ENCODE results near the gene RABL6.

Gene RABL6

GRCh38 chr9:136847088-136847825, 39.5 kb downstream of the RABL6 start:
- DNase-seq (ENCODE audit: low read depth): no peak

DNA sequence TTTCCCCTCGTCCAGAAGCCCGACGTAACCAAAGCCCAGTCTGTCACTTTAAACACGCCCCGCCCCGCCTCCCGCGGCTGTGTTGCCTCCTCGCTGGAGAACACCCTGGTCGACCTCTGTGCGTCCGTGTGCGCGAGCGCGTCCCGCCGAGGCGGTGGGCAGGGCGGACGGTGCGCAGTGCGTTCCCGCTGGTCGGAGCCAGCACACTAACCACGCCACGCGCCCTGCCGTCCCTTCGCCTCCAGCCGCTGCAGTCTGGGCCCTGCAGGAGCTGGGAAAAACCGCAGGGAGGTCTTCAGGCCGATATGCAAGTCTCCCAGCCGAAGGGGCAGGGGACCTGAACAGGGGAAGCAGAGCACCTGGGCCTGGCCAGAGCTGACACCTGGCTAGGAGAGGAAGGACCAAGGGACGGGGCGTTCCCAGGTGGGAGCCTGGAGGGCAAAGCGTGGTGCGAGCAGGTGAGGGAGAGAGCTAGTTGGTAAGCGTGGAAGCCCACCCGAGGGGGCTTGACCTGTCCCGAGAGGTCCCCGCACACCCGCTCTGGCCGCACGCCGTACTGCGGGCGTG, 40.2 kb downstream of the RABL6 start:
- peak; percentile 44 for DNase-seq (ENCODE audit: low read depth)

DNA sequence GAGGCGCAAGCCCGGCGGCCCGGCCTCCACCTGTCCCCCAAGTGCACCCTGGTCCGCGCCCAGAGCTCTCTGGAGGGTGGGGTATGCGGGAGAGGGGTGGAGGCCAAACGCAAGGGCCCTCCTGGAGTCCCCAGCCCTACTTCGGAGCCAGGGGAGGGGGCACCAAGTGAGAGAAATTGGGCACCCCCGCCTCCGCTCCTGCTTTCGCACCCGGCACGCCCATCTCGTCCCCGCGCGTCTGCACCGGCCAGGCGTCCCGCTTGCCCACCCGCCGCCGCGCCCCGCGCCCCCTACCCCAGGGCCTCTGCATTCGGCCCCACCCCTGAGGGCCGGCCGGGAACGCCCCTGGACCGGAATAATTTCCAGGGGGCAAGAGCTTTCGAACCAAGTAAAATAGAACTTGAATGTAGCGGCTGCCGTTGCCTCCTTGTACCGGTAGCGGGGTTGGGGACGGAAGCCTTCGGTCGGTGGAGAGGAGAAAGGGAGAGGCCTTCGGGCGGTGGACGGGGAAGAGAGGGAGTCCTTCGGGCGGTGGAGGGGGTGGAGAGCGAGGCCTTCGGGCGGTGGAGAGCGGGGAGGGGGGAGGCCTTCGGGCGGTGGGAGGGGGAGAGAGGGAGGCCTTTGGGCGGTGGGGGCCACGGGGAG, 40.8 kb downstream of the RABL6 start:
- DNase-seq (ENCODE audit: low read depth): no peak

GRCh38 chr9:136849038-136849959, 41.6 kb downstream of the RABL6 start, which contains the start of gene PHPT1:
Gene PHPT1 (plus strand): TSS chr9:136849409. CDS start chr9:136849431, 22 bp downstream.
- DNase-seq (ENCODE audit: low read depth): peak; percentile 95

DNA sequence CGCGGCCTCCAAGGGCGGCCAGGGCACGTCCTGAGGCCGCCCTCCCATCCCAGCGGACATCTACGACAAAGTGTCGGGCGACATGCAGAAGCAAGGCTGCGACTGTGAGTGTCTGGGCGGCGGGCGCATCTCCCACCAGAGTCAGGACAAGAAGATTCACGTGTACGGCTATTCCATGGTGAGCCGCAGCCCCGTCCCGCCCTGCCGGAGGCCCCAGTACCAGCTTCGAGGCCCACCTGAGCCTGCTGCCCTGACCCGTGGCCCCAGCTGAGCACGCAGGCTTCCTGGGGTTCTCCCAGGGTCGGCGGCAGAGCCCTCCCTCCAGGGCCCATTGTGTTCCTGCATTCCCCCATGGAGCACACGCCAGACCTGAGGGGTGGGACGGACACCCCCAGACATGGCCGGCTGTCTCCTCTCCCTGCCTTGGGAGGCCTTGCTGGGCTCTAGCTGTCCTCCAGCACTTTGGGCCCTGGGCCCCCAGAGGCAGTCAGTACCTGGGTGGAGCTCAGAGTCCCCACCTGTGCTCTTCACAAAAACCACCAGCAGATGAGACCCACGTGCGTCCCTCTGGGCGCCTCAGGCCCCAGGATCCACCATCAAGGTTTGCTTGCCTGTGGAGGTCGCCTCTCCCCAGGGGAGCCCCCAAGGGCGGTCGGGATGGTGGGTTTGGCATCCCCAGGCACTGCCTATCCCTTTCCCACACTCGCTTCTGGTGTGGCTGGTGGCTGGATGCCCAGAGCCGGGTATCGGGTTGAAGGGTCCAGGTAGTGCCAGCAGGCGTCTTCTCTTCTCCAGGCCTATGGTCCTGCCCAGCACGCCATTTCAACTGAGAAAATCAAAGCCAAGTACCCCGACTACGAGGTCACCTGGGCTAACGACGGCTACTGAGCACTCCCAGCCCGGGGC, 42.5 kb downstream of the RABL6 start:
- no peak for DNase-seq (ENCODE audit: low read depth)

DNA sequence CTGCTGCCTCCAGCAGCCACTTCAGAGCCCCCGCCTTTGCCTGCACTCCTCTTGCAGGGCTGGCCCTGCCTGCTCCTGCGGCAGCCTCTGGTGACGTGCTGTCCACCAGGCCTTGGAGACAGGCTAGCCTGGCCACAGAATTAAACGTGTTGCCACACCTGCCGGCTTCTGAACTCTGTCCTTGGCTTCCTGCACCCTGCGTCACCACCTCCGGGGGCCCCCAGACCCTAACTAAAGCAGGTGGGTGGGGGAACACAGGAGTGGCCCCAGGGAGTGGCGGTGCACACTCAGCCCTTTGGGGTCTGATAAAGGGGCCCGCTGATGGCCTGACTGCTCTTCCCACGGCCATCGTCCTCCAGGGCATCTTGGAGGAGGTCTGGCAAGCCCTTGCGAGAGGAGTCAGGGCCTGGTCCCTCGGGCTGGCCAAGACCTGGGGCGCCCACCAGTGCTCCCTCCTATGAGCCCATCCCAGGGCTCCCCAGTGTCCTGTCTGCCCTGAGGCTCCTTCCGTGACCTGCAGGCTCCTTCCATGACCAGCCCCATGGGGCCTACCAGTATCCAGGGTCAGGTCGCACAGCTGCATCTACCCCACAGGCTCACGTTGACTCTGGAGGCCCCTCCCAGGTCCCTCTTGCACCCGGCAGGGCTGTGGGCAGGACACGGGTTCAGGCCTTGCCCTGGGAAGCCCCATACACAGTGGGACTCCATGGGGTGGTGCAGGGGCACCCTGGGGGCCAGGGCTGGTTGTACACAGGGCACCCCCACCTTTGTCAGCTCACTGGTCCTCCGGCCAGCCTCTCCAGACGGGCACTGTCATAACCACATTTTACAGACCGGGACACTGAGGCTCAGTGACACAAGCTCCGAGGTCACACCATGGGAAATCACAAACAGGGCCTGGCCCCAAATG, 43.4 kb downstream of the RABL6 start:
- no peak for DNase-seq (ENCODE audit: low read depth)

DNA sequence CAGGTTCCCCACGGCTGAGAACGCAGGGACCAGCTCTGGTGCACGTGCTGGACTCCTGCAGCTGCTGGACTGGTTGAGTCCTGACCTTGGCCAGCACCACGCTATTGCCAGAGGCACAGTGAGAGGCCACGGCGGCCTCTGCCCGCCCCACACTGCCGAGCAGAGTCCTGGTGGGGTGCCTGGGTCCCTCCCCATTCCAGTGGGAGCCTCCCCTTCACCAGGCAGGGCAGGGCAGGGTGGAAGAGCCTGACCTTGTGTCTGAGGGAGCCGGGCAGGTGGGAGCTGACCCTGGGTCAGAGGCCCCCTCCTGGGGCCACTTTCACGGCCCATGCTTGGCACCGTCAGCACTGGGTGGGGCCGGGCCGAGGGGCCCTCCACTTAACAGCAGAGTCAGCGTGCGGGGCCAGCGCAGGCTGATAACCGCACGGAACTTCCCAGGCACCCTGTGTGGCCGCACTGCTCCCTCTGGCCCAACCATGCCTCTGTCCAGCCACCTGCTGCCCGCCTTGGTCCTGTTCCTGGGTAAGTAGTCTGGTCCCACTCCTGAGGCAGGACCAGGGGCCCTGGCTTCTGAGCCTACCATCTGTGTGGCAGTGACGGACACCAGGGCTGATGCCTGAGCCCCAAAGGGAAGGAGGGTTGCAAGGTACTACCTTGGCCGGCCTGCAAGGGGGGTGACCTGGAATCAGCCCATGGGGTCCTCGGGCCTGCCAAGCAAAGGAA, 44.4 kb downstream of the RABL6 start, which contains the start of gene MAMDC4:
Gene MAMDC4, plus strand, starts transcription at position 406 of the 723 bp plus-strand sequence. Its CDS starts 71 bp downstream, at position 477.
- DNase-seq (ENCODE audit: low read depth): no peak

DNA sequence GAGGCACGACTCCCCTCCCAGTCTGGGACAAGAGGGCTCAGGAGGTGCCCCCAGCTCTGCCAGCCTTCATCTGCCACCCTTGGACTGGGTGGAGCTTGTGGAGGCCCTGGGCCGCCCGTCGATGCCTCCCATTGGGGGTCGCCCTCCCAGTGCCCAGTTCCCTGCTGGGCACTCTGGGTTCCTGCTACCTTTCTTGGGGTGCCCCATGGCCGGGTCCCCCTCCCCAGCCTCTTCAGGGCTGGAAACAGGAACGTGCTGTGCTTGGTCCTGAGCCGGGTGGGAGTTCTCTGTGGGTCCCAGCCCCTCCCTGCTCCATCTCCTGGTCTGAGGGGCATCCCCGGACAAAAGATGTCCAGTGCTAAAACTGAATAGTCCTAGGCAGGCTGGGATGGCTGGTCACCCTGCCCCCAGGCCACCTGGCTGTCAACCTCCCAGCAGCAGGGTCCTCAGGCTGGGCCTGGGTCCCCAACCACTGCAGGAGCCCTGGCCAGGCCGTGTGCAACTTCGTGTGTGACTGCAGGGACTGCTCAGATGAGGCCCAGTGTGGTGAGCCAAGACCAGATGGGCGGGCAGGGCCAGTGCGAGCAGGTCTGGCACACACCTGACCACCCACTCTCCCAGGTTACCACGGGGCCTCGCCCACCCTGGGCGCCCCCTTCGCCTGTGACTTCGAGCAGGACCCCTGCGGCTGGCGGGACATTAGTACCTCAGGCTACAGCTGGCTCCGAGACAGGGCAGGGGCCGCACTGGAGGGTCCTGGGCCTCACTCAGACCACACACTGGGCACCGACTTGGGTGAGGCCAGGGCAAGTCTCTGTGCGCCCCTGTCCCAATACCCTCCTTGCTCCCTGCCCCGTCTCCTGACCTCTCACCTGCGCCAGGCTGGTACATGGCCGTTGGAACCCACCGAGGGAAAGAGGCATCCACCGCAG, 45.2 kb downstream of the RABL6 start:
- DNase-seq (ENCODE audit: low read depth): no peak

DNA sequence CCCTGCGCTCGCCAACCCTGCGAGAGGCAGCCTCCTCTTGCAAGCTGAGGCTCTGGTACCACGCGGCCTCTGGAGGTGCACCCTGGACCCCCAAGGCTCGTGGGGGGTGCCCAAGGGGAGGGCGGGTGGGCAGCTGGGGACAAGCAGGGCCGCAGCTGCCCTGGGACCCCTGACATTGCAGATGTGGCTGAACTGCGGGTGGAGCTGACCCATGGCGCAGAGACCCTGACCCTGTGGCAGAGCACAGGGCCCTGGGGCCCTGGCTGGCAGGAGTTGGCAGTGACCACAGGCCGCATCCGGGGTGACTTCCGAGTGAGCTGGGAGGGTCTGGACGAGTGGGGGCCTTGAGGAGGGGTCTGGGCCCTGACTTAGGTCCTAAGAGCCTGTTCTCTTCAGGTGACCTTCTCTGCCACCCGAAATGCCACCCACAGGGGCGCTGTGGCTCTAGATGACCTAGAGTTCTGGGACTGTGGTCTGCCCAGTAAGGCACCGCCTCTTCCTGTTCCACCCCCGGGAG, 45.9 kb downstream of the RABL6 start:
- DNase-seq (ENCODE audit: low read depth): no peak

- no peak for DNase-seq (ENCODE audit: low read depth)
Observed at GRCh38 chr9:136854113-136854841, 46.5 kb downstream of the RABL6 start.

- no peak for DNase-seq (ENCODE audit: low read depth)
Observed at GRCh38 chr9:136854842-136855460, 47.2 kb downstream of the RABL6 start.

DNA sequence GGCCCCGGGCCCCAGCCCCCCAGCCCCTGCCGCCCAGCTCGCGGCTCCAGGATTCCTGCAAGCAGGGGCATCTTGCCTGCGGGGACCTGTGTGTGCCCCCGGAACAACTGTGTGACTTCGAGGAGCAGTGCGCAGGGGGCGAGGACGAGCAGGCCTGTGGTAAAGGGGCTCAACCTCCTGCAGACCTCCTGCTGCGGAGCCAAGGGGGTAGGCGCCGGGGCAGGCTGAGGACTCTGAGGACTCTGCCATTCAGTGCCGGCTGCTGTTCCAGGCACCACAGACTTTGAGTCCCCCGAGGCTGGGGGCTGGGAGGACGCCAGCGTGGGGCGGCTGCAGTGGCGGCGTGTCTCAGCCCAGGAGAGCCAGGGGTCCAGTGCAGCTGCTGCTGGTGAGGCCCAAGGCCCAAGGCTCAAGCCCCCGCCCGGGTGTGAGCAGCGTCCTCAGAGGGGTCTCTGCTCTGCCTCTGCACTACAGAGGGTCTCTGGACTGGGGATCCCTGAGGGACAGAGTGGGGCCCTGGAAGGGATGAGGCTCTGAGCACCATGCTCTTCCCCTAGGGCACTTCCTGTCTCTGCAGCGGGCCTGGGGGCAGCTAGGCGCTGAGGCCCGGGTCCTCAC, 47.8 kb downstream of the RABL6 start:
- no peak for DNase-seq (ENCODE audit: low read depth)

DNA sequence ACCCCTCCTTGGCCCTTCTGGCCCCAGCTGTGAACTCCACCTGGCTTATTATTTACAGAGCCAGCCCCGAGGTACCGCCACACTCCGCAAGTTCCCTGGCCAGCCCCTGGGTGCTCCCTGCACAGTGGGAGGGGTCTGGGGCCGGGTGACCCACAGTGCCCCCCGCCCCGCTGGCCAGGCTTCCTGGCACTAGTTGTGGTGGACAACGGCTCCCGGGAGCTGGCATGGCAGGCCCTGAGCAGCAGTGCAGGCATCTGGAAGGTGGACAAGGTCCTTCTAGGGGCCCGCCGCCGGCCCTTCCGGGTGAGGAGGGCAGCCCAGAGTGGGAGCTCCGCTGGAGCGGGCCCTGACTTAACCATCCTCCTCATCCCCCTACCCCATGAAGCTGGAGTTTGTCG, 48.3 kb downstream of the RABL6 start:
- no peak for DNase-seq (ENCODE audit: low read depth)

DNA sequence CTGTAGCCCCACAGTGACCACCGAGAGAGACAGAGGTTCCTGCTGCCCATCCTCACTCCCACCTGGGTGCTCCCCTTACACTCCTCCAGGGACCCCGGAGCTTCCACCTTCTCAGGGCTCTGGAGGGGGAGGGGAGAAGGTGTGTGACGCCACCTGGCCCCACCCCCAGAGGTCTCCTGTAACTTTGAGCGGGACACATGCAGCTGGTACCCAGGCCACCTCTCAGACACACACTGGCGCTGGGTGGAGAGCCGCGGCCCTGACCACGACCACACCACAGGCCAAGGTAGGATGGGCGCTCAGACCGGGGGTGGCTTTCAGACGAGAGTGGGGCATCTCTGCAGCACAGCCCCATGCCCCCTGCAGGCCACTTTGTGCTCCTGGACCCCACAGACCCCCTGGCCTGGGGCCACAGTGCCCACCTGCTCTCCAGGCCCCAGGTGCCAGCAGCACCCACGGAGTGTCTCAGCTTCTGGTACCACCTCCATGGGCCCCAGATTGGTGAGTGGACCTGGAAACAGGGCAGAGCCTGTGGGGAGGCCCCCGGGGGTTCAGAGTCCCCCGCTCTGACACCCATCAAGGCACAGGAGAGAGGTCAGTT, 48.9 kb downstream of the RABL6 start:
- no peak for DNase-seq (ENCODE audit: low read depth)

DNA sequence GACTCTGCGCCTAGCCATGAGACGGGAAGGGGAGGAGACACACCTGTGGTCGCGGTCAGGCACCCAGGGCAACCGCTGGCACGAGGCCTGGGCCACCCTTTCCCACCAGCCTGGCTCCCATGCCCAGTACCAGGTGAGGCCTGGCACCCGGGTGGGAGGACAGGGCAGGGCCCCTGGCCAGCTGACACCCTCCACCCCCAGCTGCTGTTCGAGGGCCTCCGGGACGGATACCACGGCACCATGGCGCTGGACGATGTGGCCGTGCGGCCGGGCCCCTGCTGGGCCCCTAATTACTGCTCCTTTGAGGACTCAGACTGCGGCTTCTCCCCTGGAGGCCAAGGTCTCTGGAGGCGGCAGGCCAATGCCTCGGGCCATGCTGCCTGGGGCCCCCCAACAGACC, 49.4 kb downstream of the RABL6 start:
- no peak for DNase-seq (ENCODE audit: low read depth)
